SK-N-SH (cell line): ENCODE measurements around the gene PPY. TPM values are rescaled to one million over a fixed set of nuclear protein-coding genes. Genes with fewer than 3 reads are reported as not detected.
"Not testable (repeated sequence)": the region's sequence is repeated elsewhere in the genome, so short reads cannot be mapped to it uniquely, and the experiment has no call there.

ENCODE experiments used
- CTCF ChIA-PET: fragments of 300-600, 350-600 bp; formaldehyde crosslinking; extraction: SDS; loops from one replicate; lab custom pipeline; 2021; lab: Yijun Ruan, JAX
- POLR2A ChIA-PET: fragments of 350-600 bp; sonication (Branson Sonifier 250); formaldehyde crosslinking; extraction: SDS; loops from one replicate; lab custom pipeline; 2020; ENCODE audit warnings: antibody characterized with exemption, inconsistent platforms; lab: Yijun Ruan, JAX
- DNase-seq: peaks from one replicate; pipeline ENCODE4 v3.0.0; 2012
- H2AFZ ChIP-seq: fragments of 200-600 bp; sonication (generic); 2 replicates; pipeline ENCODE4 v1.8.1; 2016; ENCODE audit warnings: antibody characterized with exemption, mild to moderate bottlenecking, low read depth
- H3F3A ChIP-seq: fragments of 200-600 bp; sonication (generic); replicated peaks from 2 replicates; pipeline ENCODE3; 2016; ENCODE audit warnings: antibody characterized with exemption, mild to moderate bottlenecking; ENCODE audit not compliant: insufficient read depth
- H3K27ac ChIP-seq, 2 experiments: fragments of 200-500 bp in 1 of 2; fragments of 200-600 bp in 1 of 2; sonication (Bioruptor generic) in 1 of 2; sonication (generic), shearing (Covaris generic) in 1 of 2; 2 replicates each; pipeline versions ENCODE4 v1.5.1 to v1.6.1; 2014 to 2016; ENCODE audit warnings: low read depth in 2 of 2, inconsistent platforms in 1 of 2, low read length in 1 of 2, mild to moderate bottlenecking in 1 of 2, mixed read lengths in 1 of 2
- H3K27me3 ChIP-seq: fragments of 200-600 bp; sonication (generic), shearing (Covaris generic); 2 replicates; pipeline ENCODE4 v1.6.1; 2016; ENCODE audit warnings: mixed run types; ENCODE audit not compliant: insufficient read depth
- H3K36me3 ChIP-seq, 2 experiments: fragments of 200-500 bp in 1 of 2; fragments of 200-600 bp in 1 of 2; sonication (Bioruptor generic) in 1 of 2; sonication (generic) in 1 of 2; replicated peaks in 1 of 2; 2 replicates each; pipeline versions ENCODE3 to v1.5.1; 2014 to 2016; ENCODE audit warnings: low read length in 1 of 2, mild to moderate bottlenecking in 1 of 2; ENCODE audit not compliant: insufficient read depth in 2 of 2, control insufficient read depth in 1 of 2
- H3K4me1 ChIP-seq, 2 experiments: fragments of 200-500 bp in 1 of 2; fragments of 200-600 bp in 1 of 2; sonication (Bioruptor generic) in 1 of 2; sonication (generic), shearing (Covaris generic) in 1 of 2; 2 replicates each; pipeline versions ENCODE4 v1.5.1 to v1.6.1; 2014 to 2016; ENCODE audit warnings: low read depth in 1 of 2, low read length in 1 of 2, mixed run types in 1 of 2; ENCODE audit not compliant: insufficient read depth in 2 of 2, control insufficient read depth in 1 of 2
- H3K4me2 ChIP-seq: fragments of 200-600 bp; sonication (generic), shearing (Covaris generic); 2 replicates; pipeline ENCODE4 v1.6.1; 2017; ENCODE audit warnings: mixed run types
- H3K4me3 ChIP-seq, 2 experiments: fragments of 200-500 bp in 1 of 2; fragments of 200-600 bp in 1 of 2; sonication (Bioruptor generic) in 1 of 2; sonication (generic), shearing (Covaris generic) in 1 of 2; 2 replicates each; pipeline versions ENCODE4 v1.5.1 to v1.8.1; 2014 to 2016; ENCODE audit warnings: low read depth in 2 of 2, inconsistent platforms in 1 of 2, low read length in 1 of 2, mild to moderate bottlenecking in 1 of 2, mixed read lengths in 1 of 2, moderate library complexity in 1 of 2
- H3K79me2 ChIP-seq: fragments of 200-600 bp; sonication (generic); 2 replicates; pipeline ENCODE4 v1.8.1; 2017; ENCODE audit warnings: mild to moderate bottlenecking; ENCODE audit not compliant: insufficient read depth
- H3K9ac ChIP-seq: fragments of 200-600 bp; sonication (generic); 2 replicates; pipeline ENCODE4 v1.6.1; 2017; ENCODE audit warnings: mixed run types
- H3K9me2 ChIP-seq: fragments of 200-600 bp; sonication (generic); 2 replicates; pipeline ENCODE4 v1.6.1; 2017; ENCODE audit warnings: mixed run types
- H3K9me3 ChIP-seq: fragments of 200-600 bp; sonication (generic); 2 replicates; pipeline ENCODE4 v1.6.1; 2017; ENCODE audit warnings: mixed run types, mild to moderate bottlenecking, moderate library complexity
- H4K20me1 ChIP-seq: fragments of 200-600 bp; sonication (generic); 2 replicates; pipeline ENCODE4 v1.6.1; 2017; ENCODE audit warnings: mild to moderate bottlenecking, mixed run types; ENCODE audit not compliant: insufficient read depth
- FOXM1 ChIP-seq: IDR thresholded peaks from 2 replicates; pipeline ENCODE4 v1.4.0; 2012; ENCODE audit warnings: low read depth, mild to moderate bottlenecking
- JUND ChIP-seq: IDR thresholded peaks from 2 replicates; pipeline ENCODE4 v1.4.0; 2012
- NFIC ChIP-seq: IDR thresholded peaks from 2 replicates; pipeline ENCODE4 v1.4.0; 2012; ENCODE audit warnings: borderline replicate concordance
- NRF1 ChIP-seq: IDR thresholded peaks from 2 replicates; pipeline ENCODE4 v1.6.1; 2012; ENCODE audit warnings: low read depth, mild to moderate bottlenecking, low read length
- RCOR1 ChIP-seq: fragments of 150-350 bp; IDR thresholded peaks from 2 replicates; pipeline ENCODE4 v1.6.1; 2017; ENCODE audit warnings: antibody characterized with exemption, low read length
- RFX5 ChIP-seq: IDR thresholded peaks from 2 replicates; pipeline ENCODE4 v1.6.1; 2012; ENCODE audit warnings: mild to moderate bottlenecking, improper control_type of control experiment, low read length
- SIN3A ChIP-seq: IDR thresholded peaks from 2 replicates; pipeline ENCODE4 v1.6.1; 2012; ENCODE audit warnings: low read depth, mild to moderate bottlenecking, low read length, moderate library complexity, borderline replicate concordance
- TAF1 ChIP-seq: IDR thresholded peaks from 2 replicates; pipeline ENCODE4 v1.6.1; 2012; ENCODE audit warnings: low read depth, mild to moderate bottlenecking, low read length, moderate library complexity, borderline replicate concordance
- TEAD4 ChIP-seq: IDR thresholded peaks from 2 replicates; pipeline ENCODE4 v1.4.0; 2012; ENCODE audit warnings: mild to moderate bottlenecking, borderline replicate concordance; ENCODE audit not compliant: insufficient read depth
- WGBS: methylation state at CpG from one replicate; pipeline ENCODE4 v1.1.6; 2017; ENCODE audit warnings: low lambda C conversion rate; 5-methylcytosine and 5-hydroxymethylcytosine counted together
- polyA plus RNA-seq, 3 experiments: library from polyadenylated mRNA; depleted of rRNA; stranded (reverse); fragments of >200 nt; gene quantifications; 2 replicates each; pipeline ENCODE4 v1.2.3, GENCODE V29; 2012
- TF ChIP-seq, protein P1 (sequence below): fragments of 200-600 bp; sonication (generic); IDR thresholded peaks from 2 replicates; pipeline ENCODE4 v1.6.1; 2017; ENCODE audit warnings: antibody characterized with exemption, mild to moderate bottlenecking, moderate library complexity
- TF ChIP-seq, protein P2 (sequence below): IDR thresholded peaks from 2 replicates; pipeline ENCODE4; 2012
- TF ChIP-seq, protein P3 (sequence below): IDR thresholded peaks from 2 replicates; pipeline ENCODE4 v1.4.0; 2012; ENCODE audit warnings: low read depth, borderline replicate concordance

The PPY gene
- polyA plus RNA-seq, 1 of the 3 experiments (the other 2 are of a cell fraction) = not detected

DNA sequence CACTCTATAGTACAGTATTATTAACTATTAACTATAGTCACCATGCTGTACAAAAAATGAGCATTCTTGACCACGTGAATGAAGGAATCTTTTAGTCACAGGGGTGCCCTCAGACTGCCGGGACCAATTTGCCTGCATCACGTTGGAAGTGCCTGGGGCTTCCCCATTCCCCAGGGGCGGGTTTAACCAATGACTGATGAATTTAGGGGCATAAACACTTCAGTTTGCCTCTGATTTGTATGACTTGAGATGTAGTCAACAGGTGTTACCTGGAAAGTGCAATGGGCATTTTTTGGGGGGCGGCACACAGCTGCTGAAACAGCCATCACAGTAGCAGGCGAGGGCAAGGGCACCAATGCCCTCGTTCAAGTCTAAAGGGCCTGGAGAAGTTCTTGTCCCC is 20.2 kb upstream of the PPY start:
- Histone ChIP-seq H3F3A (no peaks in the 10 kb centered on the region), H4K20me1 (no peaks in the 10 kb centered on the region), H3K9me2 (no peaks in the 10 kb centered on the region), H3K4me3 (no peak overlapping the region), H3K27me3 (no peaks in the 10 kb centered on the region; the same call in 1 of the 2 replicates), H3K79me2 (no peaks in the 10 kb centered on the region), H3K4me1 (no peaks in the 10 kb centered on the region), H3K36me3 (no peaks in the 10 kb centered on the region), H3K9ac (no peak overlapping the region), H3K27ac (no peak overlapping the region), H3K9me3 (no peaks in the 10 kb centered on the region), H3K4me2 (no peak overlapping the region), H2AFZ (no peak overlapping the region)
- DNase-seq = no peak
- ChIA-PET CTCF (interaction anchor here (0.8 to 3.3 kb wide), 3 partner anchors 16 to 33 kb away, joined by 3 to 17 read pairs (median 9); partner anchors contain the start of gene PPY), POLR2A (no interaction called here)
- 58% methylated on average over 7 of the region's 7 CpGs for WGBS
- TF ChIP-seq TEAD4 (no peak), JUND (no peak), RCOR1 (no peak), FOXM1 (no peak), RFX5 (no peak), SIN3A (no peak), NFIC (no peak), NRF1 (no peak)
- TF ChIP-seq, protein P1, sequence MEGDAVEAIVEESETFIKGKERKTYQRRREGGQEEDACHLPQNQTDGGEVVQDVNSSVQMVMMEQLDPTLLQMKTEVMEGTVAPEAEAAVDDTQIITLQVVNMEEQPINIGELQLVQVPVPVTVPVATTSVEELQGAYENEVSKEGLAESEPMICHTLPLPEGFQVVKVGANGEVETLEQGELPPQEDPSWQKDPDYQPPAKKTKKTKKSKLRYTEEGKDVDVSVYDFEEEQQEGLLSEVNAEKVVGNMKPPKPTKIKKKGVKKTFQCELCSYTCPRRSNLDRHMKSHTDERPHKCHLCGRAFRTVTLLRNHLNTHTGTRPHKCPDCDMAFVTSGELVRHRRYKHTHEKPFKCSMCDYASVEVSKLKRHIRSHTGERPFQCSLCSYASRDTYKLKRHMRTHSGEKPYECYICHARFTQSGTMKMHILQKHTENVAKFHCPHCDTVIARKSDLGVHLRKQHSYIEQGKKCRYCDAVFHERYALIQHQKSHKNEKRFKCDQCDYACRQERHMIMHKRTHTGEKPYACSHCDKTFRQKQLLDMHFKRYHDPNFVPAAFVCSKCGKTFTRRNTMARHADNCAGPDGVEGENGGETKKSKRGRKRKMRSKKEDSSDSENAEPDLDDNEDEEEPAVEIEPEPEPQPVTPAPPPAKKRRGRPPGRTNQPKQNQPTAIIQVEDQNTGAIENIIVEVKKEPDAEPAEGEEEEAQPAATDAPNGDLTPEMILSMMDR = no peak
- TF ChIP-seq, protein P2, sequence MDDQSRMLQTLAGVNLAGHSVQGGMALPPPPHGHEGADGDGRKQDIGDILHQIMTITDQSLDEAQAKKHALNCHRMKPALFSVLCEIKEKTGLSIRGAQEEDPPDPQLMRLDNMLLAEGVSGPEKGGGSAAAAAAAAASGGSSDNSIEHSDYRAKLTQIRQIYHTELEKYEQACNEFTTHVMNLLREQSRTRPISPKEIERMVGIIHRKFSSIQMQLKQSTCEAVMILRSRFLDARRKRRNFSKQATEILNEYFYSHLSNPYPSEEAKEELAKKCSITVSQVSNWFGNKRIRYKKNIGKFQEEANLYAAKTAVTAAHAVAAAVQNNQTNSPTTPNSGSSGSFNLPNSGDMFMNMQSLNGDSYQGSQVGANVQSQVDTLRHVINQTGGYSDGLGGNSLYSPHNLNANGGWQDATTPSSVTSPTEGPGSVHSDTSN = no peak

DNA sequence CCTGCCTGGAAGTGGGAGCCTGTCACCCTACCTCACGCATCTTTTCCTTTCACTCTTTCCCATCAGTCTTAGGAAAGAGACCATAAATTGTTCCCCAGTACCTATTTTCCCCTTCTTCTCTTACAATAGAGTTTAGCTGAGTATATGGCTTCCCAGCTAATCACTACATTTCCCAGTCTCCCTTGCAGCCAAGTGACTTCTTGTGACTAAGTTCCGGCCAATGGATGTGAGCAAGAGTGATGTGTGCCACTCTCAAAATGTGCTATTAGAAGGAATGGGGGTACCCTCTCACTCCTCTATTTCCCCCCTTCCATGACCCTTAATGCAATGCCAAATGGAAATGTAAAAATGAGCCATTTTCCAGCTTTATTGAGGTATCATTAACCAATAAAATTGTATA is 19.7 kb upstream of the PPY start:
- POLR2A ChIA-PET = no interaction called here
- H3K4me3 ChIP-seq = no peak overlapping the region
- H4K20me1 ChIP-seq = no peaks in the 10 kb centered on the region
- H3K36me3 ChIP-seq = no peaks in the 10 kb centered on the region
- no peaks in the 10 kb centered on the region for H3K9me2 ChIP-seq
- CTCF ChIA-PET = interaction anchor here (0.8 to 3.3 kb wide), 4 partner anchors 15 to 33 kb away, joined by 3 to 23 read pairs (median 10); no protein-coding TSS in a partner anchor
- no peak for TF ChIP-seq TAF1
- TF ChIP-seq, protein P3, sequence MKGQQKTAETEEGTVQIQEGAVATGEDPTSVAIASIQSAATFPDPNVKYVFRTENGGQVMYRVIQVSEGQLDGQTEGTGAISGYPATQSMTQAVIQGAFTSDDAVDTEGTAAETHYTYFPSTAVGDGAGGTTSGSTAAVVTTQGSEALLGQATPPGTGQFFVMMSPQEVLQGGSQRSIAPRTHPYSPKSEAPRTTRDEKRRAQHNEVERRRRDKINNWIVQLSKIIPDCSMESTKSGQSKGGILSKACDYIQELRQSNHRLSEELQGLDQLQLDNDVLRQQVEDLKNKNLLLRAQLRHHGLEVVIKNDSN = no peak
- H3K27me3 ChIP-seq = no peaks in the 10 kb centered on the region; the same call in 1 of the 2 replicates
- WGBS = 85% methylated on average over 2 of the region's 2 CpGs
- no peaks in the 10 kb centered on the region for H3K9me3 ChIP-seq
- no peaks in the 10 kb centered on the region for H3K79me2 ChIP-seq
- no peaks in the 10 kb centered on the region for H3K4me1 ChIP-seq
- no peak for DNase-seq
- H3K4me2 ChIP-seq = no peak overlapping the region
- H2AFZ ChIP-seq = no peak overlapping the region
- H3F3A ChIP-seq = no peaks in the 10 kb centered on the region
- no peak overlapping the region for H3K27ac ChIP-seq
- H3K9ac ChIP-seq = no peak overlapping the region

DNA sequence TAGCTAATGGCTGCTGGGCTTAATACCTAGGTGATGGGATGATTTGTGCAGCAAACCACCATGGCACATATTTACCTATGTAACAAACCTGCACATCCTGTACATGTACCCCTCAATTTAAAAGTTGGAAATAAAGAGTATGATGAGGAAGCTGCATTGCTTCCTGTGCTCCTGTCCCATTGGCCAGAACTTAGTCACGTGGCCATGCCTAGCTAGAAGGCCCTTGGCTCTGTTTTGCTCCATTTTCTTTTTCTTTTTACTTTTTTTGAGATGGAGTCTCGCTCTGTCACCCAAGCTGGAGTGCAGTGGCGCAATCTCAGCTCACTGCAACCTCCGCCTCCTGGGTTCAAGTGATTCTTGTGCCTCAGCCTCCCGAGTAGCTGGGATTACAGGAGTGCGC is 19.0 kb upstream of the PPY start:
- H3K27me3 ChIP-seq, H3K9me2 ChIP-seq, H3K36me3 ChIP-seq, H3K9ac ChIP-seq, H4K20me1 ChIP-seq, H3K4me1 ChIP-seq, H3K4me2 ChIP-seq, DNase-seq, H3K27ac ChIP-seq, H3K79me2 ChIP-seq, H2AFZ ChIP-seq, H3F3A ChIP-seq, H3K9me3 ChIP-seq, POLR2A ChIA-PET, H3K4me3 ChIP-seq: not testable (repeated sequence)
- CTCF ChIA-PET = interaction anchor here (1.0 to 3.3 kb wide), 4 partner anchors 18 to 32 kb away, joined by 3 to 23 read pairs (median 3); no protein-coding TSS in a partner anchor
- 83% methylated on average over 6 of the region's 6 CpGs for whole genome bisulfite sequencing
